Subcutaneous abdominal adipose tissue (tissue), 5 donors: ENCODE results near the gene CDK11A.
A peak's percentile ranks its signal among the peaks of the same experiment; 100 is the strongest.
"Not testable (repeated sequence)": the region's sequence is repeated elsewhere in the genome, so short reads cannot be mapped to it uniquely, and the experiment has no call there.

Experiments
- H3K27ac ChIP-seq: one replicate; pipeline ENCODE4 v1.7.0; 2013; ENCODE audit warnings: low read depth, mild to moderate bottlenecking, inconsistent platforms, low read length, moderate library complexity
- H3K27me3 ChIP-seq, 5 donors: one replicate each; pipeline ENCODE4 v1.7.0; 2013; ENCODE audit warnings: low read length in 5 of 5, inconsistent platforms in 1 of 5; ENCODE audit not compliant: control insufficient read depth in 5 of 5, insufficient read depth in 4 of 5
- H3K36me3 ChIP-seq, 5 donors: one replicate each; pipeline ENCODE4 v1.7.0; 2013; ENCODE audit warnings: low read length in 5 of 5; ENCODE audit not compliant: control insufficient read depth in 5 of 5, insufficient read depth in 5 of 5
- H3K4me1 ChIP-seq, 5 donors: one replicate each; pipeline ENCODE4 v1.7.0; 2013; ENCODE audit warnings: low read length in 5 of 5, mild to moderate bottlenecking in 3 of 5, moderate library complexity in 1 of 5; ENCODE audit not compliant: control insufficient read depth in 5 of 5, insufficient read depth in 5 of 5
- H3K4me3 ChIP-seq, 5 donors: one replicate each; pipeline ENCODE4 v1.7.0; 2013; ENCODE audit warnings: low read length in 5 of 5, low read depth in 1 of 5
- H3K9ac ChIP-seq, 5 donors: one replicate each; pipeline ENCODE4 v1.7.0; 2013; ENCODE audit warnings: low read length in 5 of 5, mild to moderate bottlenecking in 4 of 5, moderate library complexity in 3 of 5
- H3K9me3 ChIP-seq, 5 donors: one replicate each; pipeline ENCODE4 v1.7.0; 2013; ENCODE audit warnings: low read length in 5 of 5; ENCODE audit not compliant: control insufficient read depth in 5 of 5
- donor health status: healthy.
- donor health status: healthy.
- donor health status: healthy.
- donor health status: healthy.
- donor health status: healthy.

Gene CDK11A

DNA sequence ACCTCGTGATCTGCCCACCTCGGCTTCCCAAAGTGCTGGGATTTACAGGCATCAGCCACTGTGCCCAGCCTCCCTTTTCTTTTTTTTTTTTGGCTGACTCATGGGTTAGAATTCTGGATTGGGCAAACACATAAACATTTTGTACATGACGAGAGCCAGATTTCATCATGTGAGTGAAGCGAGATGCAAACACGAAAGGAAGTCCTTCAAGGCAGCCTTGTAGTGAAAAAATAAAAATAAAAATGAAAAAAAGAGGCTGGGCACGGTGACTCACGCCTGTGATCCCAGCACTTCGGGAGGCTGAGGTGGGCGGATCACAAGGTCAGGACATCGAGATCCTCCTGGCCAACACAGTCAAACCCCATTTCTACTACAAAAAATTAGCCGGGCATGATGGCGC is 16.9 kb upstream of the CDK11A start:
- H3K27ac ChIP-seq, H3K4me1 ChIP-seq, H3K4me3 ChIP-seq, H3K27me3 ChIP-seq, H3K9me3 ChIP-seq, H3K9ac ChIP-seq: not testable (repeated sequence)
- H3K36me3 ChIP-seq, result peaks cover 0 to 13% (median 4%) of the 10 kb centered on the region in 5 donors

GRCh38 chr1:1738799-1739337 is 14.7 kb upstream of the CDK11A start:
- H3K9me3 ChIP-seq, H3K27me3 ChIP-seq, H3K9ac ChIP-seq, H3K4me3 ChIP-seq, H3K4me1 ChIP-seq, H3K27ac ChIP-seq: not testable (repeated sequence)
- H3K36me3 ChIP-seq, result peaks cover 0 to 17% (median 7%) of the 10 kb centered on the region in 5 donors

- H3K4me3 ChIP-seq, H3K27me3 ChIP-seq, H3K27ac ChIP-seq, H3K9ac ChIP-seq, H3K9me3 ChIP-seq, H3K4me1 ChIP-seq: not testable (repeated sequence)
- H3K36me3 ChIP-seq, result peaks cover 0 to 22% (median 8%) of the 10 kb centered on the region in 5 donors
These were observed 13.8 kb upstream of the CDK11A start for GRCh38 chr1:1737675-1738590.

- H3K36me3 ChIP-seq, result peaks cover 0 to 44% (median 16%) of the 10 kb centered on the region in 5 donors
- no peak overlapping the region for H3K9ac ChIP-seq
- peaks cover 0 to 15% (median 5%) of the 10 kb centered on the region in 5 donors for H3K4me1 ChIP-seq
- no peak overlapping the region for H3K27ac ChIP-seq
- H3K27me3 ChIP-seq, result no peaks in the 10 kb centered on the region
- no peak overlapping the region for H3K4me3 ChIP-seq
- no peaks in the 10 kb centered on the region for H3K9me3 ChIP-seq
These were observed 8.2 kb upstream of the CDK11A start for GRCh38 chr1:1732381-1732780.

GRCh38 chr1:1730870-1731269 is 6.7 kb upstream of the CDK11A start:
- Histone ChIP-seq H3K36me3 (peaks cover 0 to 41% (median 16%) of the 10 kb centered on the region in 5 donors), H3K27ac (no peak overlapping the region)

DNA sequence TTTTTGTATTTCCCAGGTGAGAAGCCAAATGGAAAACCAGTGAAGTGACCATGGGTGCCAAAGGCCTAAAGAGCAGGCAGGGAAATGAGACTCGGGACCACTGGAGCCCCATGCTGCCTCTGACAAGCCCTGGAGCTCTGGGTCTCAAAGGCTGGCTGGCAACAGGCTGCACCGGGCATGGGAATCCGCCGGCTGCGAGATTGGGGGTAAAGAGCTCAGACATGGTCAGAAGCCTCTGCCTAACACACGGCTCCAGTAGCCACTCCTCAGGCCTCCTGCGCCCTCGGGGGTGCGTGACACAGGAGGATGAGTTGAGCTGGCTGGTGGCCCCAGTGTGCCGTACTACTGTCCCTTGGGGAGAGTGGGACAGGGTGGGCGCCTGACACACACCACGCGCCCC is 6.1 kb upstream of the CDK11A start:
- H3K36me3 ChIP-seq, result peaks cover 0 to 41% (median 16%) of the 10 kb centered on the region in 5 donors
- not testable (repeated sequence) for H3K27ac ChIP-seq, H3K9me3 ChIP-seq, H3K27me3 ChIP-seq, H3K4me3 ChIP-seq, H3K9ac ChIP-seq
- peaks cover 0 to 15% (median 5%) of the 10 kb centered on the region in 5 donors for H3K4me1 ChIP-seq

More at GRCh38 chr1:1730870-1731269, 6.7 kb upstream of the CDK11A start:
- Histone ChIP-seq H3K9ac (no peak overlapping the region), H3K27me3 (no peaks in the 10 kb centered on the region), H3K4me1 (peaks cover 0 to 15% (median 5%) of the 10 kb centered on the region in 5 donors), H3K4me3 (no peak overlapping the region), H3K9me3 (no peaks in the 10 kb centered on the region)

- Histone ChIP-seq H3K9ac (peak overlapping the region in 2 of 5 donors; percentile 21 to 35), H3K4me1 (peaks cover 0 to 15% (median 5%) of the 10 kb centered on the region in 5 donors), H3K36me3 (peaks cover 0 to 37% (median 16%) of the 10 kb centered on the region in 5 donors), H3K27ac (peak overlapping the region; percentile 56)
- not testable (repeated sequence) for H3K9me3 ChIP-seq, H3K4me3 ChIP-seq, H3K27me3 ChIP-seq
These were observed 5.1 kb upstream of the CDK11A start for GRCh38 chr1:1729116-1729816.

GRCh38 chr1:1728308-1729005 is 4.3 kb upstream of the CDK11A start:
- H3K9ac ChIP-seq, result peak overlapping the region in 2 of 5 donors; percentile 21 to 35
- H3K27me3 ChIP-seq, H3K4me3 ChIP-seq, H3K9me3 ChIP-seq: not testable (repeated sequence)
- H3K4me1 ChIP-seq, result peaks cover 0 to 15% (median 5%) of the 10 kb centered on the region in 5 donors
- peak overlapping the region; percentile 56 for H3K27ac ChIP-seq
- H3K36me3 ChIP-seq, result peaks cover 0 to 34% (median 16%) of the 10 kb centered on the region in 5 donors

- H3K4me3 ChIP-seq, H3K27me3 ChIP-seq, H3K9me3 ChIP-seq, H3K27ac ChIP-seq, H3K9ac ChIP-seq: not testable (repeated sequence)
- H3K36me3 ChIP-seq, result peaks cover 0 to 24% (median 8%) of the 10 kb centered on the region in 5 donors
- H3K4me1 ChIP-seq, result peaks cover 0 to 15% (median 5%) of the 10 kb centered on the region in 5 donors
These were observed 3.0 kb upstream of the CDK11A start for GRCh38 chr1:1727131-1727651.
